SK-N-SH (cell line): ENCODE measurements around the gene NODAL. TPM values are rescaled to one million over a fixed set of nuclear protein-coding genes. Genes with fewer than 3 reads are reported as not detected.

Experiments
- CTCF ChIA-PET: fragments of 300-600, 350-600 bp; formaldehyde crosslinking; extraction: SDS; loops from one replicate; lab custom pipeline; 2021; lab: Yijun Ruan, JAX
- POLR2A ChIA-PET: fragments of 350-600 bp; sonication (Branson Sonifier 250); formaldehyde crosslinking; extraction: SDS; loops from one replicate; lab custom pipeline; 2020; ENCODE audit warnings: antibody characterized with exemption, inconsistent platforms; lab: Yijun Ruan, JAX
- DNase-seq: peaks from one replicate; pipeline ENCODE4 v3.0.0; 2012
- H2AFZ ChIP-seq: fragments of 200-600 bp; sonication (generic); 2 replicates; pipeline ENCODE4 v1.8.1; 2016; ENCODE audit warnings: antibody characterized with exemption, mild to moderate bottlenecking, low read depth
- H3F3A ChIP-seq: fragments of 200-600 bp; sonication (generic); replicated peaks from 2 replicates; pipeline ENCODE3; 2016; ENCODE audit warnings: antibody characterized with exemption, mild to moderate bottlenecking; ENCODE audit not compliant: insufficient read depth
- H3K27ac ChIP-seq, 2 experiments: fragments of 200-500 bp in 1 of 2; fragments of 200-600 bp in 1 of 2; sonication (Bioruptor generic) in 1 of 2; sonication (generic), shearing (Covaris generic) in 1 of 2; 2 replicates each; pipeline versions ENCODE4 v1.5.1 to v1.6.1; 2014 to 2016; ENCODE audit warnings: low read depth in 2 of 2, inconsistent platforms in 1 of 2, low read length in 1 of 2, mild to moderate bottlenecking in 1 of 2, mixed read lengths in 1 of 2
- H3K27me3 ChIP-seq: fragments of 200-600 bp; sonication (generic), shearing (Covaris generic); 2 replicates; pipeline ENCODE4 v1.6.1; 2016; ENCODE audit warnings: mixed run types; ENCODE audit not compliant: insufficient read depth
- H3K36me3 ChIP-seq, 2 experiments: fragments of 200-500 bp in 1 of 2; fragments of 200-600 bp in 1 of 2; sonication (Bioruptor generic) in 1 of 2; sonication (generic) in 1 of 2; replicated peaks in 1 of 2; 2 replicates each; pipeline versions ENCODE3 to v1.5.1; 2014 to 2016; ENCODE audit warnings: low read length in 1 of 2, mild to moderate bottlenecking in 1 of 2; ENCODE audit not compliant: insufficient read depth in 2 of 2, control insufficient read depth in 1 of 2
- H3K4me1 ChIP-seq, 2 experiments: fragments of 200-500 bp in 1 of 2; fragments of 200-600 bp in 1 of 2; sonication (Bioruptor generic) in 1 of 2; sonication (generic), shearing (Covaris generic) in 1 of 2; 2 replicates each; pipeline versions ENCODE4 v1.5.1 to v1.6.1; 2014 to 2016; ENCODE audit warnings: low read depth in 1 of 2, low read length in 1 of 2, mixed run types in 1 of 2; ENCODE audit not compliant: insufficient read depth in 2 of 2, control insufficient read depth in 1 of 2
- H3K4me2 ChIP-seq: fragments of 200-600 bp; sonication (generic), shearing (Covaris generic); 2 replicates; pipeline ENCODE4 v1.6.1; 2017; ENCODE audit warnings: mixed run types
- H3K4me3 ChIP-seq, 2 experiments: fragments of 200-500 bp in 1 of 2; fragments of 200-600 bp in 1 of 2; sonication (Bioruptor generic) in 1 of 2; sonication (generic), shearing (Covaris generic) in 1 of 2; 2 replicates each; pipeline versions ENCODE4 v1.5.1 to v1.8.1; 2014 to 2016; ENCODE audit warnings: low read depth in 2 of 2, inconsistent platforms in 1 of 2, low read length in 1 of 2, mild to moderate bottlenecking in 1 of 2, mixed read lengths in 1 of 2, moderate library complexity in 1 of 2
- H3K79me2 ChIP-seq: fragments of 200-600 bp; sonication (generic); 2 replicates; pipeline ENCODE4 v1.8.1; 2017; ENCODE audit warnings: mild to moderate bottlenecking; ENCODE audit not compliant: insufficient read depth
- H3K9ac ChIP-seq: fragments of 200-600 bp; sonication (generic); 2 replicates; pipeline ENCODE4 v1.6.1; 2017; ENCODE audit warnings: mixed run types
- H3K9me2 ChIP-seq: fragments of 200-600 bp; sonication (generic); 2 replicates; pipeline ENCODE4 v1.6.1; 2017; ENCODE audit warnings: mixed run types
- H3K9me3 ChIP-seq: fragments of 200-600 bp; sonication (generic); 2 replicates; pipeline ENCODE4 v1.6.1; 2017; ENCODE audit warnings: mixed run types, mild to moderate bottlenecking, moderate library complexity
- H4K20me1 ChIP-seq: fragments of 200-600 bp; sonication (generic); 2 replicates; pipeline ENCODE4 v1.6.1; 2017; ENCODE audit warnings: mild to moderate bottlenecking, mixed run types; ENCODE audit not compliant: insufficient read depth
- CHD2 ChIP-seq: fragments of 150-350 bp; IDR thresholded peaks from 2 replicates; pipeline ENCODE4 v1.6.1; 2018; ENCODE audit warnings: low read length; ENCODE audit not compliant: partially characterized antibody
- EZH2phosphoT487 ChIP-seq: fragments of 200-600 bp; sonication (generic); IDR thresholded peaks from 2 replicates; pipeline ENCODE4 v1.6.1; 2017; ENCODE audit warnings: low read depth, mixed run types, mild to moderate bottlenecking, antibody characterized with exemption, moderate library complexity, borderline replicate concordance
- FOSL2 ChIP-seq: IDR thresholded peaks from 2 replicates; pipeline ENCODE4 v1.4.0; 2012; ENCODE audit warnings: low read depth, mild to moderate bottlenecking, moderate library complexity, borderline replicate concordance
- FOXM1 ChIP-seq: IDR thresholded peaks from 2 replicates; pipeline ENCODE4 v1.4.0; 2012; ENCODE audit warnings: low read depth, mild to moderate bottlenecking
- GATA2 ChIP-seq: sonication (generic); formaldehyde crosslinking; IDR thresholded peaks from 2 replicates; pipeline ENCODE4 v1.5.0; 2020; ENCODE audit warnings: mild to moderate bottlenecking, missing genetic modification reagents
- JUND ChIP-seq: IDR thresholded peaks from 2 replicates; pipeline ENCODE4 v1.4.0; 2012
- MAX ChIP-seq: IDR thresholded peaks from 2 replicates; pipeline ENCODE4 v1.4.0; 2012; ENCODE audit warnings: low read depth
- NFIC ChIP-seq: IDR thresholded peaks from 2 replicates; pipeline ENCODE4 v1.4.0; 2012; ENCODE audit warnings: borderline replicate concordance
- NRF1 ChIP-seq: IDR thresholded peaks from 2 replicates; pipeline ENCODE4 v1.6.1; 2012; ENCODE audit warnings: low read depth, mild to moderate bottlenecking, low read length
- POLR2AphosphoS5 ChIP-seq: IDR thresholded peaks from 2 replicates; pipeline ENCODE4 v1.6.1; 2012; ENCODE audit warnings: low read depth, low read length
- RAD21 ChIP-seq: IDR thresholded peaks from 2 replicates; pipeline ENCODE4 v1.6.1; 2012; ENCODE audit warnings: mild to moderate bottlenecking, low read length
- RCOR1 ChIP-seq: fragments of 150-350 bp; IDR thresholded peaks from 2 replicates; pipeline ENCODE4 v1.6.1; 2017; ENCODE audit warnings: antibody characterized with exemption, low read length
- RXRA ChIP-seq: IDR thresholded peaks from 2 replicates; pipeline ENCODE4 v1.4.0; 2012; ENCODE audit warnings: low read depth, mild to moderate bottlenecking, borderline replicate concordance
- SMC3 ChIP-seq: IDR thresholded peaks from 2 replicates; pipeline ENCODE4 v1.6.1; 2012; ENCODE audit warnings: low read depth, low read length, improper control_type of control experiment
- TEAD4 ChIP-seq: IDR thresholded peaks from 2 replicates; pipeline ENCODE4 v1.4.0; 2012; ENCODE audit warnings: mild to moderate bottlenecking, borderline replicate concordance; ENCODE audit not compliant: insufficient read depth
- YY1 ChIP-seq: IDR thresholded peaks from 2 replicates; pipeline ENCODE4 v1.4.0; 2012; ENCODE audit warnings: low read depth, mild to moderate bottlenecking
- WGBS: methylation state at CpG from one replicate; pipeline ENCODE4 v1.1.6; 2017; ENCODE audit warnings: low lambda C conversion rate; 5-methylcytosine and 5-hydroxymethylcytosine counted together
- polyA plus RNA-seq, 3 experiments: library from polyadenylated mRNA; depleted of rRNA; stranded (reverse); fragments of >200 nt; gene quantifications; 2 replicates each; pipeline ENCODE4 v1.2.3, GENCODE V29; 2012
- TF ChIP-seq, protein P1 (sequence below): IDR thresholded peaks from 2 replicates; pipeline ENCODE4; 2012
- TF ChIP-seq, protein P2 (sequence below): fragments of 200-600 bp; sonication (generic); IDR thresholded peaks from 2 replicates; pipeline ENCODE4 v1.6.1; 2017; ENCODE audit warnings: antibody characterized with exemption, mild to moderate bottlenecking, moderate library complexity
- TF ChIP-seq, protein P3 (sequence below): IDR thresholded peaks from 2 replicates; pipeline ENCODE4 v1.6.1; 2012; ENCODE audit warnings: mild to moderate bottlenecking, low read depth, low read length, moderate library complexity

Gene NODAL
- polyA plus RNA-seq, 1 of the 3 experiments (the other 2 are of a cell fraction): not detected

GRCh38 chr10:70437721-70438120, 3.8 kb downstream of the NODAL start (continued):
- TF ChIP-seq RXRA (no peak), FOXM1 (no peak), YY1 (no peak), NFIC (no peak), EZH2phosphoT487 (no peak), FOSL2 (no peak)
- TF ChIP-seq, protein P1, sequence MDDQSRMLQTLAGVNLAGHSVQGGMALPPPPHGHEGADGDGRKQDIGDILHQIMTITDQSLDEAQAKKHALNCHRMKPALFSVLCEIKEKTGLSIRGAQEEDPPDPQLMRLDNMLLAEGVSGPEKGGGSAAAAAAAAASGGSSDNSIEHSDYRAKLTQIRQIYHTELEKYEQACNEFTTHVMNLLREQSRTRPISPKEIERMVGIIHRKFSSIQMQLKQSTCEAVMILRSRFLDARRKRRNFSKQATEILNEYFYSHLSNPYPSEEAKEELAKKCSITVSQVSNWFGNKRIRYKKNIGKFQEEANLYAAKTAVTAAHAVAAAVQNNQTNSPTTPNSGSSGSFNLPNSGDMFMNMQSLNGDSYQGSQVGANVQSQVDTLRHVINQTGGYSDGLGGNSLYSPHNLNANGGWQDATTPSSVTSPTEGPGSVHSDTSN: no peak

DNA sequence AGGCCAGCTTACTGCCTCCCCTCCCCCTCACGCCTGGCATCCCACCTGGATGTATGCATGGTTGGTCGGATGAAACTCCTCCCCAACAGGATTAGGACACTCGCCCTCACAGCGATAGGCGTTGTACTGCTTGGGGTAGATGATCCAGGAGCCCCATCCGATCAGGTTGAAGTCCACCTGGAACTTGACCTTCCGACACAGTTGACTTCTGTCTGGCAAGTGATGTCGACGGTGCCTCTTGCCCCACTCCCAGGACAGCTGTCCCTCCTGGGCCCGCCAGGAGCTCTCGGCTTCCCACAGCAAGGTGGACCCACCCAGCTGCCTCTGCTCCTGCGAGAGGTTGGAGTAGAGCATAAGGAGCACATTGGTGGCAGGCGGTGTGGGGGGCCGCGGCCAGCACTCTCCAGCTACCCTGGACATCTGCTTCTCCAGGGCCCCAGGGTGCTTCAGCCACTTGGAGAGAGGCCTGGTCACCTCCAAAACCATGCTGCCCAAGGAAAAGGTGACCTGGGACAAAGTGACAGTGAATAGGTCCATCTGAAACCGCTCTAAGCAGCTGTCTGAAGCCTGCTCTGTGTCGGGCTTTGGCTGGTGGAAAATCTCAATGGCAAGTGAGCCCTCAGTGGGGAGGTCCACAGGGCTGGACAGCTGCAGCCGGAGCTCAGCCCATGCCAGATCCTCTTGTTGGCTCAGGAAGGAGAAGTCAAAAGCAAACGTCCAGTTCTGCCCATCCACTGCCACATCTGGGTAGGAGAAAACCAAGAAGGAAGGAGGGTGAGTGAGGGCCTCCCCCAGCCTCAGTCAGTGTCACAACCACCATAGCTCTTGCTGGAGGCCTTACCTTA, 6.0 kb downstream of the NODAL start:
- no peak for DNase-seq
- POLR2A ChIA-PET: no interaction called here
- H3K4me3 ChIP-seq: no peak overlapping the region
- no peak overlapping the region for H3K9ac ChIP-seq
- H3F3A ChIP-seq: no peaks in the 10 kb centered on the region
- CTCF ChIA-PET: interaction anchor here (1.3 to 1.4 kb wide), 2 partner anchors 10 to 214 kb away, joined by 4 read pairs; no protein-coding TSS in a partner anchor
- H3K36me3 ChIP-seq: no peaks in the 10 kb centered on the region
- H4K20me1 ChIP-seq: no peaks in the 10 kb centered on the region
- H3K4me1 ChIP-seq: peaks cover 0 to 7% of the 10 kb centered on the region in 2 experiments; a peak in 1 of 4 replicates
- no peak for TF ChIP-seq FOSL2
- TF ChIP-seq RAD21: no peak
- no peak for TF ChIP-seq NRF1
- TF ChIP-seq POLR2AphosphoS5: no peak
- no peak for TF ChIP-seq YY1
- TF ChIP-seq GATA2 (CRISPR knock-in tag): no peak
- no peak for TF ChIP-seq SMC3
- no peak for TF ChIP-seq TEAD4
- TF ChIP-seq, protein P2, sequence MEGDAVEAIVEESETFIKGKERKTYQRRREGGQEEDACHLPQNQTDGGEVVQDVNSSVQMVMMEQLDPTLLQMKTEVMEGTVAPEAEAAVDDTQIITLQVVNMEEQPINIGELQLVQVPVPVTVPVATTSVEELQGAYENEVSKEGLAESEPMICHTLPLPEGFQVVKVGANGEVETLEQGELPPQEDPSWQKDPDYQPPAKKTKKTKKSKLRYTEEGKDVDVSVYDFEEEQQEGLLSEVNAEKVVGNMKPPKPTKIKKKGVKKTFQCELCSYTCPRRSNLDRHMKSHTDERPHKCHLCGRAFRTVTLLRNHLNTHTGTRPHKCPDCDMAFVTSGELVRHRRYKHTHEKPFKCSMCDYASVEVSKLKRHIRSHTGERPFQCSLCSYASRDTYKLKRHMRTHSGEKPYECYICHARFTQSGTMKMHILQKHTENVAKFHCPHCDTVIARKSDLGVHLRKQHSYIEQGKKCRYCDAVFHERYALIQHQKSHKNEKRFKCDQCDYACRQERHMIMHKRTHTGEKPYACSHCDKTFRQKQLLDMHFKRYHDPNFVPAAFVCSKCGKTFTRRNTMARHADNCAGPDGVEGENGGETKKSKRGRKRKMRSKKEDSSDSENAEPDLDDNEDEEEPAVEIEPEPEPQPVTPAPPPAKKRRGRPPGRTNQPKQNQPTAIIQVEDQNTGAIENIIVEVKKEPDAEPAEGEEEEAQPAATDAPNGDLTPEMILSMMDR: no peak
- no peak for TF ChIP-seq MAX
- no peak for TF ChIP-seq RCOR1
- no peak for TF ChIP-seq FOXM1
- TF ChIP-seq, protein P3, sequence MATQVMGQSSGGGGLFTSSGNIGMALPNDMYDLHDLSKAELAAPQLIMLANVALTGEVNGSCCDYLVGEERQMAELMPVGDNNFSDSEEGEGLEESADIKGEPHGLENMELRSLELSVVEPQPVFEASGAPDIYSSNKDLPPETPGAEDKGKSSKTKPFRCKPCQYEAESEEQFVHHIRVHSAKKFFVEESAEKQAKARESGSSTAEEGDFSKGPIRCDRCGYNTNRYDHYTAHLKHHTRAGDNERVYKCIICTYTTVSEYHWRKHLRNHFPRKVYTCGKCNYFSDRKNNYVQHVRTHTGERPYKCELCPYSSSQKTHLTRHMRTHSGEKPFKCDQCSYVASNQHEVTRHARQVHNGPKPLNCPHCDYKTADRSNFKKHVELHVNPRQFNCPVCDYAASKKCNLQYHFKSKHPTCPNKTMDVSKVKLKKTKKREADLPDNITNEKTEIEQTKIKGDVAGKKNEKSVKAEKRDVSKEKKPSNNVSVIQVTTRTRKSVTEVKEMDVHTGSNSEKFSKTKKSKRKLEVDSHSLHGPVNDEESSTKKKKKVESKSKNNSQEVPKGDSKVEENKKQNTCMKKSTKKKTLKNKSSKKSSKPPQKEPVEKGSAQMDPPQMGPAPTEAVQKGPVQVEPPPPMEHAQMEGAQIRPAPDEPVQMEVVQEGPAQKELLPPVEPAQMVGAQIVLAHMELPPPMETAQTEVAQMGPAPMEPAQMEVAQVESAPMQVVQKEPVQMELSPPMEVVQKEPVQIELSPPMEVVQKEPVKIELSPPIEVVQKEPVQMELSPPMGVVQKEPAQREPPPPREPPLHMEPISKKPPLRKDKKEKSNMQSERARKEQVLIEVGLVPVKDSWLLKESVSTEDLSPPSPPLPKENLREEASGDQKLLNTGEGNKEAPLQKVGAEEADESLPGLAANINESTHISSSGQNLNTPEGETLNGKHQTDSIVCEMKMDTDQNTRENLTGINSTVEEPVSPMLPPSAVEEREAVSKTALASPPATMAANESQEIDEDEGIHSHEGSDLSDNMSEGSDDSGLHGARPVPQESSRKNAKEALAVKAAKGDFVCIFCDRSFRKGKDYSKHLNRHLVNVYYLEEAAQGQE: no peak
- no peak for TF ChIP-seq CHD2
- TF ChIP-seq, protein P1: no peak
- no peak for TF ChIP-seq JUND
- TF ChIP-seq EZH2phosphoT487: no peak
- TF ChIP-seq, all 33 proteins: peak for 0
- Histone ChIP-seq H3K27ac (no peak overlapping the region), H2AFZ (no peak overlapping the region), H3K9me3 (no peaks in the 10 kb centered on the region), H3K4me2 (no peak overlapping the region), H3K79me2 (no peaks in the 10 kb centered on the region), H3K27me3 (peaks cover 10% of the 10 kb centered on the region; the same call in 1 of the 2 replicates), H3K9me2 (no peaks in the 10 kb centered on the region)
- 90% methylated on average over 8 of the region's 19 CpGs for WGBS
